Gastrocnemius medialis (tissue), 4 donors: ENCODE data around the gene ZNF197. TPM values are rescaled to one million over a fixed set of nuclear protein-coding genes. Genes with fewer than 3 reads are reported as not detected.

ENCODE experiments used
- ATAC-seq, 2 donors: fragments of 150-250 bp; one replicate each; pipeline ENCODE4 v1.9.1; 2016
- DNase-seq, 2 donors: peaks; one replicate each; pipeline ENCODE4 v3.0.0-alpha.2; 2019
- H3K27ac ChIP-seq, 4 donors: fragments of 200-600 bp; sonication (generic); 1 replicate in 1 of 4; 2 replicates in 3 of 4; pipeline ENCODE4 v1.5.1; 2016 to 2018; ENCODE audit warnings: mild to moderate bottlenecking in 2 of 4, moderate library complexity in 1 of 4
- H3K27me3 ChIP-seq, 3 donors: fragments of 200-600 bp; sonication (generic) in 2 of 3; 1 replicate in 1 of 3; 2 replicates in 2 of 3; pipeline versions ENCODE4 v1.5.1 to v1.6.0; 2016 to 2019; ENCODE audit warnings: mild to moderate bottlenecking in 1 of 3, moderate library complexity in 1 of 3
- H3K36me3 ChIP-seq, 2 donors: fragments of 200-600 bp; sonication (generic) in 1 of 2; one replicate each; pipeline ENCODE4 v1.5.1; 2017 to 2018
- H3K4me1 ChIP-seq, 2 donors: fragments of 200-600 bp; sonication (generic) in 1 of 2; one replicate each; pipeline ENCODE4 v1.5.1; 2016 to 2017; ENCODE audit warnings: mild to moderate bottlenecking in 2 of 2
- H3K4me3 ChIP-seq, 4 donors: fragments of 200-600 bp; sonication (generic) in 3 of 4; 1 replicate in 1 of 4; 2 replicates in 3 of 4; pipeline ENCODE4 v1.5.1; 2016 to 2019; ENCODE audit warnings: mild to moderate bottlenecking in 2 of 4
- H3K9me3 ChIP-seq, 3 donors: fragments of 200-600 bp; sonication (generic) in 2 of 3; 1 replicate in 1 of 3; 2 replicates in 2 of 3; pipeline ENCODE4 v1.5.1; 2016 to 2019
- CTCF ChIP-seq, 5 experiments: fragments of 450-650 bp in 3 of 5; fragments of 200-600 bp in 2 of 5; sonication (generic) in 2 of 5; IDR thresholded peaks in 4 of 5; conservative IDR thresholded peaks in 1 of 5; 1 replicate in 4 of 5; 2 replicates in 1 of 5; pipeline ENCODE4 v1.5.1; 2016 to 2019; ENCODE audit warnings: antibody characterized with exemption in 5 of 5, mild to moderate bottlenecking in 3 of 5, moderate library complexity in 3 of 5
- POLR2A ChIP-seq, 2 donors: fragments of 450-650 bp; IDR thresholded peaks; one replicate each; pipeline ENCODE4 v1.6.1; 2017; ENCODE audit warnings: antibody characterized with exemption in 2 of 2, mild to moderate bottlenecking in 2 of 2, moderate library complexity in 2 of 2
- in situ Hi-C, 4 donors: fragments of 200-750 bp; cut with MboI; loops; one replicate each; pipeline versions ENCODE4 v1.15.0 to v1.8.0; 2017; ENCODE audit warnings: low sequenced_read_pairs in 4 of 4
- intact Hi-C: fragments of 100-400 bp; cut with DNase I; formaldehyde crosslinking; loops from one replicate; pipeline ENCODE4 v1.15.1; 2023; ENCODE audit warnings: low total_unique reads
- total RNA-seq, 4 donors: library from RNA; depleted of rRNA; stranded (reverse); fragments of >200 nt; gene quantifications; one replicate each; pipeline versions ENCODE4 v1.1.0 to v1.2.3, GENCODE V29; 2016

Gene ZNF197
- total RNA-seq, 4 donors from 2014 or later: 14.3 to 21.5 (median 19.6) TPM

DNA sequence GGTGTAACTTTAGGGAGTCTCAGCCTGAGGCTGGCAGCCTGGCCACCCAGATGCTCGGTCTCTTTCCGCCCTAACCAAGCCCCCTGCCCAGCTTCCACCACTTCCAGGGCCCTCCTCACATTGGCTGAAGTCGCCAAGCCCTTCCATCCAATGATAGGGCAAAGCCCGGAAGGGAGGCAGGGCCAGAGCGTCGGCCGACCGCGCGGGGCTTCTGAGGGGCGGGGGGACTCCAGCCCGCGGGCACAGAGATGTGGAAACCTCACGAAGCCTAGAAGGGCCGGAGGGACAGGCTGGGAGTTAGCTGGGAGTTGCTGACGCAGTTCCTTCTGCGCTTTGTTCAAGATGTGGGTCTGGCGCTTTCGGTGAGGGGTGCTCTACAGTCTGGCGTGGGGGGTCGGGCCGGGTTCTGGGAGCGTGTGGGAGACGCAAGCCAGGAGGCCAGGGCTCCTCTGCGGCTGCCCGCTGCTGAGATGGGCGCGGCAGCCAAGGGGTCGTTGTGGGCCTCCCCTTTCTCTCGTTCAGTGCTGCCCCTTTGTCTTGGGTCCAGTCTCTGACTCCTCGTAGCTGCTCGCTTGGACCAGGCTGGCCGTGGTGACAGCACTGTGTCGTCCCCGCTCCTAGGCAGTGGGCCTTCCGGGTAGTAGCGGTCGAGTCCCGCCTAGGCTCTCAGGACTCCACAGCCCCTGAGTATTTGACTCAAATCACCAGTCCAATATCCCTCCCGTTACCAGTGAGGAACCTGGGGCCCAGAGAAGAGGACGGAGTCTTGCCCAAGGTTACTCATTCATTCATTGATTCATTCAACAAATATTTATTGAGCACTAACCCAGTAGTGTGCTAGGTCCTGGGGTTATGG, 40.0 kb upstream of the ZNF197 start, which contains the start of gene ZNF660:
Gene ZNF660 (plus strand): TSS at position 319 of the 856 bp plus-strand sequence. CDS start 9,230 bp downstream, outside the sequence.
- peak within 1 kb of the TSS; percentile 36 to 61 (median 49) for H3K27ac ChIP-seq
- H3K27me3 ChIP-seq: no peaks in the 10 kb centered on the region
- intact Hi-C loops (no loop called here), in situ Hi-C loops (no loop called here)
- H3K4me3 ChIP-seq: peak within 1 kb of the TSS; percentile 61 to 73 (median 66)
- H3K4me1 ChIP-seq: peaks cover 5 to 10% of the 10 kb centered on the region in 2 donors
- DNase-seq (peak; percentile 3 to 15), ATAC-seq (peak; percentile 54 to 56)
- peaks cover 0 to 16% of the 10 kb centered on the region in 2 donors for H3K36me3 ChIP-seq
- H3K9me3 ChIP-seq: no peaks in the 10 kb centered on the region
- TF ChIP-seq CTCF (IDR thresholded peaks at IDR 0.05 in 4 of 5, conservative IDR thresholded peaks at IDR 0.05 in 1 of 5) (no peak), POLR2A (IDR thresholded peaks at IDR 0.05) (no peak)

DNA sequence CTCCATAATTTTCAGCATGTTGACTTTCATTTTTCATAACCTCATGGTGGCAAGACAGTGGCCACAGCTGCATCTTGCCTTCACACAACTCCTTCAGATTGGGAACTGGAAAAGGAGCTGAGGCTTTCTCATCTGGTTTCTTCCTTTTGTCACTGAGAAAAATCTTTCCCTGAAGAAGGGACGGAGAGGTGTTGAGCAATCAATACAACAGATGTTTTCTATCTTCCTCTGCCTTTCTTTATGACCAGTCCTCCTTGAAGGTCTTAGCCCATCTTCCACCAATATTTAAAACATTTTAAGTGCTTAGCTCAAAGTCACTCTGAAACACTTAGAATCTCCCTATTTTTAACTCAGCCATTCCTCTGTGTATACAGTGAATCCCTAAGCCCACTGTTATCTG, 28.2 kb upstream of the ZNF197 start:
- Histone ChIP-seq H3K27me3 (no peaks in the 10 kb centered on the region), H3K9me3 (peaks cover 0 to 23% (median 3%) of the 10 kb centered on the region in 3 donors), H3K4me3 (no peak overlapping the region), H3K36me3 (peaks cover 0 to 14% of the 10 kb centered on the region in 2 donors), H3K4me1 (no peaks in the 10 kb centered on the region), H3K27ac (no peak overlapping the region)
- DNase-seq (no peak), ATAC-seq (no peak)
- TF ChIP-seq CTCF (IDR thresholded peaks at IDR 0.05 in 4 of 5, conservative IDR thresholded peaks at IDR 0.05 in 1 of 5) (no peak), POLR2A (IDR thresholded peaks at IDR 0.05) (no peak)
- intact Hi-C loops: no loop called here
- in situ Hi-C loops: no loop called here

GRCh38 chr3:44601749-44602148, 23.1 kb upstream of the ZNF197 start:
- intact Hi-C loops: no loop called here

DNA sequence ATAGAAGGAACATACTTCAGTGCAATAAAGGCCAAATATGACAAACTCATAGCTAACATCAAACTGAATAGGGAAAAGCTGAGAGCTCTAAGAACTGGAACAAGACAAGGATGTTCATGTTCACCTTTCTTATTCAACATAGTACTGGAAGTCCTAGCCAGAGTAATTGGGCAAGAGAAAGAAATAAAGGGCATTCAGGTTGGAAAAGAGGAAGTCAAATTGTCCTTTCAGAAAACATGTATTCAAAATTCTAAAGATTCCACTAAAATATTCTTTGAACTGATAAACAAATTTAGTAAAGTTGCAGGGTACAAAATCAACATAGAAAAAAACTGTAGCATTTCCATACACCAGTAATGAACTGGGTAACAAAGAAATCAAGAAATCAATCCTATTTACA, 12.2 kb upstream of the ZNF197 start:
- in situ Hi-C loops (no loop called here), intact Hi-C loops (no loop called here)
- DNase-seq: no peak
- H3K27ac ChIP-seq: no peak overlapping the region
- no peaks in the 10 kb centered on the region for H3K27me3 ChIP-seq
- H3K36me3 ChIP-seq: peaks cover 0 to 7% of the 10 kb centered on the region in 2 donors
- ATAC-seq: no peak
- no peak for TF ChIP-seq CTCF (IDR thresholded peaks at IDR 0.05 in 4 of 5, conservative IDR thresholded peaks at IDR 0.05 in 1 of 5)
- TF ChIP-seq POLR2A (IDR thresholded peaks at IDR 0.05): no peak
- peaks cover 0 to 4% (median 0%) of the 10 kb centered on the region in 3 donors for H3K9me3 ChIP-seq
- no peaks in the 10 kb centered on the region for H3K4me1 ChIP-seq
- H3K4me3 ChIP-seq: no peak overlapping the region

More at GRCh38 chr3:44601749-44602148, 23.1 kb upstream of the ZNF197 start:
- Histone ChIP-seq H3K9me3 (no peaks in the 10 kb centered on the region), H3K4me1 (no peaks in the 10 kb centered on the region), H3K27ac (no peak overlapping the region), H3K27me3 (no peaks in the 10 kb centered on the region), H3K4me3 (no peak overlapping the region), H3K36me3 (no peaks in the 10 kb centered on the region)
- DNase-seq (no peak), ATAC-seq (no peak)
- in situ Hi-C loops: no loop called here
- TF ChIP-seq CTCF (IDR thresholded peaks at IDR 0.05 in 4 of 5, conservative IDR thresholded peaks at IDR 0.05 in 1 of 5): no peak
- TF ChIP-seq POLR2A (IDR thresholded peaks at IDR 0.05): no peak
